Stomach (tissue), 9 donors: ENCODE data around the gene LBHD1. TPM values are rescaled to one million over a fixed set of nuclear protein-coding genes. Genes with fewer than 3 reads are reported as not detected.

Experiments used
- DNase-seq, 2 donors: peaks; one replicate each; pipeline versions ENCODE4 v3.0.0 to v3.0.0-alpha.2; 2013 to 2019
- H3K27ac ChIP-seq, 5 donors: fragments of 200-600 bp in 4 of 5; sonication (generic) in 4 of 5; one replicate each; pipeline ENCODE4 v1.5.1; 2013 to 2019; ENCODE audit warnings: mild to moderate bottlenecking in 1 of 5, moderate library complexity in 1 of 5
- H3K27me3 ChIP-seq, 3 donors: fragments of 200-600 bp; sonication (generic); one replicate each; pipeline ENCODE4 v1.5.1; 2017 to 2019; ENCODE audit warnings: mixed run types in 1 of 3
- H3K36me3 ChIP-seq, 4 donors: fragments of 200-600 bp; sonication (generic); 1 replicate in 3 of 4; 2 replicates in 1 of 4; pipeline ENCODE4 v1.5.1; 2016 to 2019
- H3K4me1 ChIP-seq, 4 donors: fragments of 200-600 bp; sonication (generic); one replicate each; pipeline ENCODE4 v1.5.1; 2016 to 2019
- H3K4me3 ChIP-seq, 4 donors: fragments of 200-600 bp; sonication (generic) in 3 of 4; one replicate each; pipeline ENCODE4 v1.5.1; 2016 to 2019; ENCODE audit warnings: mild to moderate bottlenecking in 1 of 4
- H3K9me3 ChIP-seq, 4 donors: fragments of 200-600 bp; sonication (generic); one replicate each; pipeline ENCODE4 v1.5.1; 2016 to 2019
- CTCF ChIP-seq, 7 experiments: fragments of 450-650 bp in 4 of 7; fragments of 200-600 bp in 3 of 7; sonication (generic) in 3 of 7; IDR thresholded peaks; one replicate each; pipeline ENCODE4 v1.5.1; 2016 to 2019; ENCODE audit warnings: antibody characterized with exemption in 7 of 7, control low read depth in 2 of 7, mild to moderate bottlenecking in 1 of 7
- EP300 ChIP-seq: sonication (generic); formaldehyde crosslinking; IDR thresholded peaks from one replicate; pipeline ENCODE4 v1.6.1; 2017; ENCODE audit warnings: antibody characterized with exemption
- POLR2A ChIP-seq, 4 donors: fragments of 450-650 bp; IDR thresholded peaks; one replicate each; pipeline ENCODE4 v1.6.1; 2016; ENCODE audit warnings: antibody characterized with exemption in 4 of 4, control low read depth in 2 of 4, mild to moderate bottlenecking in 1 of 4, moderate library complexity in 1 of 4
- POLR2AphosphoS5 ChIP-seq, 3 donors: sonication (generic); formaldehyde crosslinking; IDR thresholded peaks; one replicate each; pipeline ENCODE4 v1.6.1; 2016; ENCODE audit warnings: antibody characterized with exemption in 3 of 3
- WGBS, 5 donors: extraction: QIAGEN DNeasy Blood & Tissue Kit in 3 of 5; methylation state at CpG; one replicate each; pipeline versions ENCODE4 v1.1.5 to v1.1.7; 2013 to 2018; 5-methylcytosine and 5-hydroxymethylcytosine counted together
- intact Hi-C: fragments of 100-400 bp; cut with DNase I; formaldehyde crosslinking; loops from one replicate; pipeline ENCODE4 v1.15.1; 2023; ENCODE audit warnings: low total_unique reads
- polyA plus RNA-seq, 3 donors: library from polyadenylated mRNA; stranded (reverse); fragments of 200-250 nt; gene quantifications; one replicate each; pipeline ENCODE4 v1.2.3, GENCODE V29; 2013
- total RNA-seq, 5 donors: library from RNA; depleted of rRNA; stranded (reverse); fragments of >200 nt; gene quantifications; one replicate each; pipeline versions ENCODE4 v1.1.0 to v1.2.3, GENCODE V29; 2014 to 2016
- donor health status: healthy with polysubstance abuse.
- donor health status: Bipolar disorder and iron deficiency.
- donor health status: healthy.

Gene LBHD1
- total and polyA plus RNA-seq, 8 donors, result 0.45 to 56.6 (median 6.2) TPM

GRCh38 chr11:62632492-62632891, 39.6 kb downstream of the LBHD1 start:
- no peak overlapping the region for H3K4me3 ChIP-seq
- H3K27me3 ChIP-seq, result no peaks in the 10 kb centered on the region
- no peak for DNase-seq
- H3K36me3 ChIP-seq, result peaks cover 74 to 100% (median 100%) of the 10 kb centered on the region in 4 donors
- WGBS, 5 donors, result 46 to 69% (median 53%) methylated on average over 6 of the region's 6 CpGs
- TF ChIP-seq POLR2AphosphoS5 (IDR thresholded peaks at IDR 0.05) (no peak), EP300 (no peak), CTCF (IDR thresholded peaks at IDR 0.05) (no peak), POLR2A (IDR thresholded peaks at IDR 0.05) (no peak)
- intact Hi-C loops, result no loop called here
- no peaks in the 10 kb centered on the region for H3K9me3 ChIP-seq
- H3K4me1 ChIP-seq, result peaks cover 6 to 12% (median 10%) of the 10 kb centered on the region in 4 donors
- peak overlapping the region in 1 of 5 donors; percentile 7 for H3K27ac ChIP-seq

- intact Hi-C loops, result no loop called here
- no peaks in the 10 kb centered on the region for H3K9me3 ChIP-seq
- peaks cover 76 to 84% (median 81%) of the 10 kb centered on the region in 4 donors for H3K36me3 ChIP-seq
- no peak for DNase-seq
- no peaks in the 10 kb centered on the region for H3K27me3 ChIP-seq
- no peak overlapping the region for H3K27ac ChIP-seq
- TF ChIP-seq POLR2AphosphoS5 (IDR thresholded peaks at IDR 0.05) (no peak), EP300 (no peak), CTCF (IDR thresholded peaks at IDR 0.05) (no peak), POLR2A (IDR thresholded peaks at IDR 0.05) (no peak)
- H3K4me3 ChIP-seq, result no peak overlapping the region
- H3K4me1 ChIP-seq, result peaks cover under 1 to 7% (median 3%) of the 10 kb centered on the region in 4 donors
- WGBS, 5 donors, result 77 to 94% (median 83%) methylated on average over 3 of the region's 3 CpGs
Measured at GRCh38 chr11:62627713-62628112, 44.4 kb downstream of the LBHD1 start.

- Histone ChIP-seq H3K4me3 (peak overlapping the region; percentile 68 to 82 (median 76)), H3K4me1 (peaks cover 17 to 23% (median 20%) of the 10 kb centered on the region in 4 donors), H3K36me3 (peaks cover 27 to 43% (median 31%) of the 10 kb centered on the region in 4 donors), H3K27ac (peak overlapping the region; percentile 71 to 94 (median 93)), H3K9me3 (no peaks in the 10 kb centered on the region), H3K27me3 (no peaks in the 10 kb centered on the region)
- intact Hi-C loops, result no loop called here
- TF ChIP-seq POLR2AphosphoS5 (IDR thresholded peaks at IDR 0.05) (no peak), POLR2A (IDR thresholded peaks at IDR 0.05) (no peak), EP300 (no peak), CTCF (IDR thresholded peaks at IDR 0.05) (no peak)
- WGBS, 5 donors, result 85 to 91% (median 88%) methylated on average over 7 of the region's 7 CpGs
- no peak for DNase-seq
Measured at GRCh38 chr11:62622476-62623089, 49.5 kb downstream of the LBHD1 start.

GRCh38 chr11:62621567-62622470, 50.2 kb downstream of the LBHD1 start, which contains the start of gene B3GAT3:
B3GAT3 (minus strand) TSS chr11:62621986; CDS start chr11:62621947, 39 bp downstream.
- no peaks in the 10 kb centered on the region for H3K27me3 ChIP-seq
- peaks cover 20 to 43% (median 31%) of the 10 kb centered on the region in 4 donors for H3K36me3 ChIP-seq
- H3K9me3 ChIP-seq, result no peaks in the 10 kb centered on the region
- intact Hi-C loops, result no loop called here
- TF ChIP-seq EP300, result peak; percentile 79
- TF ChIP-seq POLR2A (IDR thresholded peaks at IDR 0.05), result no peak
- peak; percentile 86 to 98 (median 94) for TF ChIP-seq POLR2AphosphoS5 (IDR thresholded peaks at IDR 0.05)
- peak in 1 of 7 experiments; percentile 46 for TF ChIP-seq CTCF (IDR thresholded peaks at IDR 0.05)
- H3K4me3 ChIP-seq, result peak within 1 kb of the TSS; percentile 68 to 82 (median 76)
- DNase-seq, result peak; percentile 99
- H3K4me1 ChIP-seq, result peaks cover 17 to 23% (median 20%) of the 10 kb centered on the region in 4 donors
- H3K27ac ChIP-seq, result peak within 1 kb of the TSS; percentile 71 to 94 (median 93)
- 1 to 2% (median 1%) methylated on average over 32 to 77 of the region's 77 CpGs for WGBS, 5 donors
